Measurements from ENCODE around the gene PRKACG.

PRKACG gene

GRCh38 chr9:68980341-68980914 lies 33.5 kb downstream of the PRKACG start:
- no peak for DNase-seq

DNA sequence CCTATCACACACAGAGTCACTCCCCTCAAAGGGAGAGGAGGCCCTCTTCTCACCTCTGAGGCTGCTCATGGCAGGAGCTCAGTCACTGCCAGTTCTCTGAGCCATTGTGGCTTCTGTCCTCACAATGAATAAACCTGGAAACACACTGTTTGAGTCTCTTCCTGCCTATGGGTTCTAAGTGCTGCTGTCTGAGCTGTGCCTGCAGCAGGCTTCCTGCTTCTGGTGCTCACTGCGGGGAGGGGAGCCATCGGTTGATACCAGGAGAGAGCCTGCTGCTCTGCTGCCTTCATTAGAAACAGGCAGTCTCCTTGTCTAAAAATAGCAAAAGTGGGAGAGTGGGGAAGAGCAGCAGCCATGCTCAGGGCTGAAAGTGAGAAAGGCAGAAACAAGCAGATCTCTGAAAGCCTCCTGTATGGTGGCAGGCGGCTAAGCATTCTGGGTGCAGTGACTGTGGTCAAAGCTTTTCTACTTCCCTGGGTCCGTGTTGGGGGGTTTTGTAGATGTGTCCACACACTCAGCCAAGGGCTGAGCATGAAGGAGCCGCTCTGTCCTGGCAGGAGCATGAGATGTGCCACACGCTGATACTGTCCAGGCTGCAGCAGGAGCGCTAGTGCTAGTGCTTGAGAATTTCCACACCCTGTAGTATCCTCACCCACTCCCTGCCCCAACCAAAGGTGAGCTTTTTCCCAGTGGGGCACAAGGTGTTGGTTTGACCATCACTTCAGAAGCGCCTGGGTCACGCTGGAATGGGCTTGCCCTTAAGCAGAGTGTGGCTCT lies 34.2 kb downstream of the PRKACG start:
- DNase-seq, result no peak

DNA sequence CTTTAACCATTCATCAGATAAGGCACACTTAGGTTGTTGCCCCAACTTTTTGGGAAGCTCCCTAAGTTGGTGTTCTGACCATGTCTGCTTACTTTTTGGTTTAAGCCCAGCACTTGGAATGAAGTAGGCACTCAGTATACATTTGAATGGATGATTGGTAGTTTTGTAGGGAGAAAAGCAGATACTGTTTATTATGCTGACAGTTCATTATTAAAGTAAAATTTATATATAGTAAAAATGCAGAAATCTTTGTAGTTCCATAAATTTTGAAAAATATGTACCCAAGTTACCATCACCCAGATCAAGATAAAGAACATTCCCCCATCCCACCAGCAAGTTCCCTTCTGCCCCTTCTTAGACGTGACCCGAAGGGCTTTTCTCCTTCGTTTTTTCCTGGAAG lies 35.4 kb downstream of the PRKACG start:
- no peak for DNase-seq

DNA sequence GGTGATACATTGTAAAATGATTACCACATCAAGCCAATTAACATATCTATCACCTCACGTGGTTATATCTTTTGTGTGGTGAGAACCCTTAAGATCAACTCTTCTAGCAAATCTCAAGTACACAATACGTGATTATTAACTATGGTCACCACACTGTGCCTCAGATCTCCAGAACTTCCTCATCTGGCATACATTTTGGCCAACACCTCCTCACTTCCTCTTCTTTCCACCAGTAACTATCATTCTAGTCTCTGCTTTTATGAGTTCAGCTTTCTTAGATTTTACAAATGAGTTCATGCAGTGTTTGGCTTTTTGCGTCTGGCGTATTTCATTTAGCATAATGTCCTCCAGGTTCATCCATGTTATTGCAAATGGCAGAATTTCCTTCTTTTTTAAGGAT lies 35.8 kb downstream of the PRKACG start:
- DNase-seq, result no peak

DNA sequence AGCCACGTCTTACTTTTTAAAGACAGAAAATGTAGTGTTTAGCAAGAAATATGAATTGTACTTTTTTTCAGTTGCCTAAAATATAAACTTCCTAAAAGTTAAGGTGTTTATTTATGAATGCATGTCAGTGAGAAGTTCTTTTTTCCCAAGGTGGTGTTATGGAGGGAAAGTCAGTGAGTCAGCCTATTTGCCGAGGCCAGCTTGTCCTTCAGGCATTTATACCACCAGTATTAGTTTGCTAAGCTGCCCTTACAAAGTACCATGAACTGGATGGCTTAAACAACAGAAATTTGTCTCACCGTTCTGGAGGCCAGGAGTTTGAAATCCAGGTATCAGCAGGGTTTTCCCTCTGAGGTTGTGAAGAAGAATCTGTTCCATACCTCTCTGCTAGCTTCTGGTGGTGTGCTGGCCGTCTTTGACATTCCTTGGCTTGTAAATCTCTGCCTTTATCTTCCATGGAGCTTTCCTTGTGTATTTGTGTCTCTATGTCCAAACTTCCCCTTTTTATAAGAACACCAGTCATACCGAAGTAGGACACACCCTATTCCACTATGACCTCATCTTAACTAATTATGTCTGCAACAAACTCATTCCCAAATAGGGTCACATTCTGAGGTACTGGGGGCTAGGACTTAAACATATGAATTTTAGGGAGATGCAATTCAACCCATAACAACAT lies 38.4 kb downstream of the PRKACG start:
- DNase-seq, result no peak

DNA sequence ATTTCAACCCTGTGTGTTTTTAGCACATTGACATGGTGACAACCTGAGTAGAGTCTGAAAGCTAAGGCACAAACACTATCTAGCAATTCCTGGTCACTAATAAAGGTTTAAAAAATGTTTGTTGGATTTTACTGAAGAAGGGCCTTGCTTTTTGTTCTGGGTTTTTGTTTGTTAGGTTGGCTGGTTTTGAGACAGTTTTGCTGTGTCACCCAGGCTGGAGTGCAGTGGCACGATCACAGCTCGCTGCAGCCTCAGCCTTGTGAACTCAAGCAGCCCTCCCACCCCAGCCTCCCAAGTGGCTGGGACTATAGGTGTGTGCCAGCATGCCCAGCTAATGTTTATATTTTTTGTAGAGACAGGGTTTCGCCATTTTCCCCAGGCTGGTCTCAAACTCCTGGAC lies 39.0 kb downstream of the PRKACG start:
- DNase-seq, result no peak

DNA sequence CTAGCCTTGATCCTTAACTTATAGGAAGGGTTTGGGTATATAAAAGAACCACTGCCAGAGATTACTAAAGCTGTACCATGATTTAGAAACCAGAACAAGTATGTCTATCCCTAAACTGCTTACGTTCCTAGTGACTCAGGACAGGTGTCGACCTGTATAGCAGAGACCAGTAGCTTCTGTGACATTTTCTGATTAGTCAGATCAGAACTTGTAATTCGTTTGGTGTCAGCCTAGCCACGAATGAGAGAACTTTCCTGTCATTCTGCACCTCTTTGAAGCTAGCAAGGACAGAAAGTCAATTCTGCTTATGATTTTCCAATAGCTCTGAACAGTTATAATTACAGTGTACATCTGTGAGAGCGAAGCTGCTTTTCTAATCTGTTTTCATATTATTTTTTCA lies 39.5 kb downstream of the PRKACG start:
- no peak for DNase-seq

- DNase-seq, result no peak
These were observed 40.3 kb downstream of the PRKACG start for GRCh38 chr9:68973619-68974018.

DNA sequence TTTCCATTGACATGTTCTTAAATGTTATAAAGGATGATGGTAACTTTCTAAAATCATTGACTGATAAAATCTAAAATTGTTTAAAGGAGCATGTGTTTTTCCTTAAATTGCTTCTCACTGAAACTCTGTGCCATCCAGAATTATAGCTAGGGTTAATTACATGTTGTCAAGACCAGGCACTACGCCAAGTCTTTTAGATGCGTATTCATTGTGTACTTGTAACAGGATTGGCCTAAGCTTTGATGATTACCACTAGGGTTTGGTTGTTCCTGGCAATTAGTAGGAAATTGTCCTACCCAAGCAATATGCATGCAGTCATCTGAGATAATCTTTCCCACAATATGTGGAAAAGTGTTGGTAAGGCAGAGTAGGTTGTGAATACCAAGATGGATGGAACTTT lies 43.8 kb downstream of the PRKACG start:
- no peak for DNase-seq

DNA sequence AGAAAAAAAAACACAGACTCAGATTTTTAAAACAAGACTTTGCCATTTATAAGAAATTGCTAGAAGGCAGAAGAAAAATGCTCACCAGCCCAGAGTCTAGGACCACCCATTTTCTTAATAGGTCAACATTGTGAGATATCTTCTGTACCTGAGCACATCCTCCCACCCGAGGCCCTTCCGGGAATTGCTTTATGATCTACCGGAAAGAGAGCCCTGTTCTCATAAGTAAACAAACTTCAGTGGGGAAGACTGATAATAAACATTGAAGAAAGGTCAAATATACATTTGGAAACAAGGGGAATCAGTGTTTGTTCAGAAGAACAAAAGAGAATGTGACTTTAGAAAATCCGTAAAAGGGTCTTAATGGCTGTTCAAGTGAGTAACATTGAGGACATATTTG lies 44.4 kb downstream of the PRKACG start:
- no peak for DNase-seq

- DNase-seq, result no peak
These were observed 46.1 kb downstream of the PRKACG start for GRCh38 chr9:68967800-68968199.

- no peak for DNase-seq
These were observed 47.4 kb downstream of the PRKACG start for GRCh38 chr9:68966496-68966944.

GRCh38 chr9:68964765-68965164 lies 49.1 kb downstream of the PRKACG start:
- no peak for DNase-seq

GRCh38 chr9:68964102-68964541 lies 49.8 kb downstream of the PRKACG start:
- no peak for DNase-seq

DNA sequence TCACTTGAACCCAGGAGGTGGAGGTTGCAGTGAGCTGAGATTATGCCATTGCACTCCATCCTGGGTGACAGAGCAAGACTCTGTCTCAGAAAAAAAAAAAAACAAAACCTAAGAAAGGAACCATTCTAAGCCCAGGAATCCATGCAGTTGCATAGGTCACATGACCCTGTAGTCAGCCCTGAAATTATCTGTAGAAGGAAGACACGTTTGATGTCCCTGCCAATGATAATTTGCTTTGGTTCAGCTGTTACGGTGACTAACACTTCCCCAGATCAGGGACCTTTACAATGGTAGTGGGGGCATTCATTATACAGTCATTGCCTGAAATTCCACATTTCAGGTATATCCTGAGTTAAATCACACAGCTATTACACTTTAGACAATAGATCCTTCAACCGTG lies 50.5 kb downstream of the PRKACG start:
- DNase-seq, result no peak

Data from NCI-H526 (cell line).